ENCODE results near the gene MSRB1. TPM values are rescaled to one million over a fixed set of nuclear protein-coding genes. Genes with fewer than 3 reads are reported as not detected.

MSRB1 gene
- polyA plus RNA-seq: 10 to 100 TPM; 25.9 to 52.7 TPM

GRCh38 chr16:1942810-1943726 is at the start of gene MSRB1:
TSS of gene MSRB1 (minus strand) at chr16:1943199. CDS start at chr16:1943156, 43 bp downstream.
- Histone ChIP-seq H3K9me3 (ENCODE audit: control insufficient read depth in 2 of 2, insufficient read depth in 1 of 2, low read depth in 1 of 2, low read length in 1 of 2) (no peaks in the 10 kb centered on the region), H3K4me3 (ENCODE audit: low read depth in 1 of 2, low read length in 2 of 2) (peak within 1 kb of the TSS; percentile 74 to 87), H3K27ac (ENCODE audit: low read depth in 2 of 2, low read length in 1 of 2) (peak within 1 kb of the TSS; percentile 83 to 94), H3K36me3 (ENCODE audit: control insufficient read depth in 2 of 2, insufficient read depth in 2 of 2, low read length in 1 of 2) (peaks cover 0 to 21% of the 10 kb centered on the region in 2 donors), H3K4me1 (ENCODE audit: control insufficient read depth in 2 of 2, insufficient read depth in 2 of 2, low read length in 1 of 2) (peaks cover 0 to 2% of the 10 kb centered on the region in 2 donors), H3K27me3 (ENCODE audit: control insufficient read depth in 1 of 2, insufficient read depth in 2 of 2, low read length in 2 of 2) (no peaks in the 10 kb centered on the region)
- WGBS, 2 donors: 1% methylated on average over 66 to 77 of the region's 77 CpGs

- peak overlapping the region in 1 of 2 donors; percentile 65 for H3K27ac ChIP-seq (ENCODE audit: low read depth in 2 of 2, low read length in 1 of 2)
- H3K9me3 ChIP-seq (ENCODE audit: control insufficient read depth in 2 of 2, insufficient read depth in 1 of 2, low read depth in 1 of 2, low read length in 1 of 2): peaks cover 0 to 4% of the 10 kb centered on the region in 2 donors
- H3K4me3 ChIP-seq (ENCODE audit: low read depth in 1 of 2, low read length in 2 of 2): peak overlapping the region; percentile 9 to 49
- H3K4me1 ChIP-seq (ENCODE audit: control insufficient read depth in 2 of 2, insufficient read depth in 2 of 2, low read length in 1 of 2): peaks cover 7 to 27% of the 10 kb centered on the region in 2 donors
- peaks cover 0 to 2% of the 10 kb centered on the region in 2 donors for H3K36me3 ChIP-seq (ENCODE audit: control insufficient read depth in 2 of 2, insufficient read depth in 2 of 2, low read length in 1 of 2)
- WGBS, 2 donors: 7 to 11% methylated on average over 52 to 96 of the region's 96 CpGs
- H3K27me3 ChIP-seq (ENCODE audit: control insufficient read depth in 1 of 2, insufficient read depth in 2 of 2, low read length in 2 of 2): peaks cover 0 to 18% of the 10 kb centered on the region in 2 donors
These were observed 49.1 kb upstream of the MSRB1 start for GRCh38 chr16:1991948-1992703.

GRCh38 chr16:1991588-1991947 is 48.6 kb upstream of the MSRB1 start:
- Histone ChIP-seq H3K9me3 (ENCODE audit: control insufficient read depth in 2 of 2, insufficient read depth in 1 of 2, low read depth in 1 of 2, low read length in 1 of 2) (peaks cover 0 to 4% of the 10 kb centered on the region in 2 donors), H3K27me3 (ENCODE audit: control insufficient read depth in 1 of 2, insufficient read depth in 2 of 2, low read length in 2 of 2) (peaks cover 0 to 18% of the 10 kb centered on the region in 2 donors), H3K4me1 (ENCODE audit: control insufficient read depth in 2 of 2, insufficient read depth in 2 of 2, low read length in 1 of 2) (peaks cover 7 to 27% of the 10 kb centered on the region in 2 donors), H3K27ac (ENCODE audit: low read depth in 2 of 2, low read length in 1 of 2) (peak overlapping the region in 1 of 2 donors; percentile 65), H3K4me3 (ENCODE audit: low read depth in 1 of 2, low read length in 2 of 2) (peak overlapping the region; percentile 9 to 49), H3K36me3 (ENCODE audit: control insufficient read depth in 2 of 2, insufficient read depth in 2 of 2, low read length in 1 of 2) (peaks cover 0 to under 1% of the 10 kb centered on the region in 2 donors)
- WGBS, 2 donors: 13% methylated on average over 21 to 22 of the region's 22 CpGs

- Histone ChIP-seq H3K4me1 (ENCODE audit: control insufficient read depth in 2 of 2, insufficient read depth in 2 of 2, low read length in 1 of 2) (peaks cover 7 to 25% of the 10 kb centered on the region in 2 donors), H3K36me3 (ENCODE audit: control insufficient read depth in 2 of 2, insufficient read depth in 2 of 2, low read length in 1 of 2) (peaks cover 0 to 5% of the 10 kb centered on the region in 2 donors), H3K4me3 (ENCODE audit: low read depth in 1 of 2, low read length in 2 of 2) (peak overlapping the region; percentile 17 to 33), H3K27me3 (ENCODE audit: control insufficient read depth in 1 of 2, insufficient read depth in 2 of 2, low read length in 2 of 2) (peaks cover 0 to 18% of the 10 kb centered on the region in 2 donors), H3K27ac (ENCODE audit: low read depth in 2 of 2, low read length in 1 of 2) (no peak overlapping the region), H3K9me3 (ENCODE audit: control insufficient read depth in 2 of 2, insufficient read depth in 1 of 2, low read depth in 1 of 2, low read length in 1 of 2) (peaks cover 0 to 4% of the 10 kb centered on the region in 2 donors)
- 12 to 14% methylated on average over 18 of the region's 18 CpGs for WGBS, 2 donors
These were observed 48.1 kb upstream of the MSRB1 start for GRCh38 chr16:1991135-1991551.

- peaks cover 0 to 18% of the 10 kb centered on the region in 2 donors for H3K27me3 ChIP-seq (ENCODE audit: control insufficient read depth in 1 of 2, insufficient read depth in 2 of 2, low read length in 2 of 2)
- 3 to 4% methylated on average over 43 to 50 of the region's 50 CpGs for WGBS, 2 donors
- H3K4me1 ChIP-seq (ENCODE audit: control insufficient read depth in 2 of 2, insufficient read depth in 2 of 2, low read length in 1 of 2): peaks cover 7 to 29% of the 10 kb centered on the region in 2 donors
- peak overlapping the region in 1 of 2 donors; percentile 6 for H3K27ac ChIP-seq (ENCODE audit: low read depth in 2 of 2, low read length in 1 of 2)
- H3K9me3 ChIP-seq (ENCODE audit: control insufficient read depth in 2 of 2, insufficient read depth in 1 of 2, low read depth in 1 of 2, low read length in 1 of 2): peaks cover 0 to 4% of the 10 kb centered on the region in 2 donors
- H3K36me3 ChIP-seq (ENCODE audit: control insufficient read depth in 2 of 2, insufficient read depth in 2 of 2, low read length in 1 of 2): peaks cover 0 to 11% of the 10 kb centered on the region in 2 donors
- H3K4me3 ChIP-seq (ENCODE audit: low read depth in 1 of 2, low read length in 2 of 2): peak overlapping the region; percentile 17 to 33
These were observed 47.5 kb upstream of the MSRB1 start for GRCh38 chr16:1990351-1991134.

GRCh38 chr16:1990101-1990350 is 47.0 kb upstream of the MSRB1 start:
- Histone ChIP-seq H3K36me3 (ENCODE audit: control insufficient read depth in 2 of 2, insufficient read depth in 2 of 2, low read length in 1 of 2) (peaks cover 0 to 12% of the 10 kb centered on the region in 2 donors), H3K4me3 (ENCODE audit: low read depth in 1 of 2, low read length in 2 of 2) (peak overlapping the region; percentile 15 to 17), H3K27ac (ENCODE audit: low read depth in 2 of 2, low read length in 1 of 2) (no peak overlapping the region), H3K4me1 (ENCODE audit: control insufficient read depth in 2 of 2, insufficient read depth in 2 of 2, low read length in 1 of 2) (peaks cover 8 to 33% of the 10 kb centered on the region in 2 donors), H3K9me3 (ENCODE audit: control insufficient read depth in 2 of 2, insufficient read depth in 1 of 2, low read depth in 1 of 2, low read length in 1 of 2) (peaks cover 0 to 4% of the 10 kb centered on the region in 2 donors), H3K27me3 (ENCODE audit: control insufficient read depth in 1 of 2, insufficient read depth in 2 of 2, low read length in 2 of 2) (peaks cover 0 to 18% of the 10 kb centered on the region in 2 donors)
- WGBS, 2 donors: 0 to 2% methylated on average over 4 to 25 of the region's 25 CpGs

GRCh38 chr16:1989209-1990100 is 46.5 kb upstream of the MSRB1 start, which contains the start of gene SYNGR3:
TSS of gene SYNGR3 (plus strand) at chr16:1989970. CDS start at chr16:1990103, 133 bp downstream.
- peaks cover 0 to 18% of the 10 kb centered on the region in 2 donors for H3K27me3 ChIP-seq (ENCODE audit: control insufficient read depth in 1 of 2, insufficient read depth in 2 of 2, low read length in 2 of 2)
- peak within 1 kb of the TSS in 1 of 2 donors; percentile 6 for H3K27ac ChIP-seq (ENCODE audit: low read depth in 2 of 2, low read length in 1 of 2)
- peaks cover 0 to 4% of the 10 kb centered on the region in 2 donors for H3K9me3 ChIP-seq (ENCODE audit: control insufficient read depth in 2 of 2, insufficient read depth in 1 of 2, low read depth in 1 of 2, low read length in 1 of 2)
- H3K36me3 ChIP-seq (ENCODE audit: control insufficient read depth in 2 of 2, insufficient read depth in 2 of 2, low read length in 1 of 2): peaks cover 0 to 12% of the 10 kb centered on the region in 2 donors
- peaks cover 12 to 35% of the 10 kb centered on the region in 2 donors for H3K4me1 ChIP-seq (ENCODE audit: control insufficient read depth in 2 of 2, insufficient read depth in 2 of 2, low read length in 1 of 2)
- WGBS, 2 donors: 5 to 6% methylated on average over 48 to 67 of the region's 67 CpGs
- peak within 1 kb of the TSS; percentile 17 to 33 for H3K4me3 ChIP-seq (ENCODE audit: low read depth in 1 of 2, low read length in 2 of 2)

- no peak overlapping the region for H3K27ac ChIP-seq (ENCODE audit: low read depth in 2 of 2, low read length in 1 of 2)
- H3K36me3 ChIP-seq (ENCODE audit: control insufficient read depth in 2 of 2, insufficient read depth in 2 of 2, low read length in 1 of 2): peaks cover 0 to 12% of the 10 kb centered on the region in 2 donors
- 94 to 97% methylated on average over 7 to 10 of the region's 10 CpGs for WGBS, 2 donors
- H3K27me3 ChIP-seq (ENCODE audit: control insufficient read depth in 1 of 2, insufficient read depth in 2 of 2, low read length in 2 of 2): peaks cover 0 to 18% of the 10 kb centered on the region in 2 donors
- H3K4me3 ChIP-seq (ENCODE audit: low read depth in 1 of 2, low read length in 2 of 2): no peak overlapping the region
- H3K9me3 ChIP-seq (ENCODE audit: control insufficient read depth in 2 of 2, insufficient read depth in 1 of 2, low read depth in 1 of 2, low read length in 1 of 2): peaks cover 0 to 4% of the 10 kb centered on the region in 2 donors
- peaks cover 12 to 34% of the 10 kb centered on the region in 2 donors for H3K4me1 ChIP-seq (ENCODE audit: control insufficient read depth in 2 of 2, insufficient read depth in 2 of 2, low read length in 1 of 2)
These were observed 44.2 kb upstream of the MSRB1 start for GRCh38 chr16:1987198-1987597.

Data from esophagus (tissue), 2 donors.